Spleen (tissue), 7 donors: ENCODE results near the gene CUEDC1.

Source experiments
- CTCF ChIP-seq, 11 experiments: fragments of 200-600 bp in 7 of 11; fragments of 450-650 bp in 4 of 11; sonication (generic) in 4 of 11; IDR thresholded peaks in 8 of 11; conservative IDR thresholded peaks in 3 of 11; 1 replicate in 7 of 11; 2 replicates in 4 of 11; pipeline versions ENCODE4 v1.4.0 to v1.8.0; 2016 to 2021; ENCODE audit warnings: antibody characterized with exemption in 11 of 11, inconsistent platforms in 4 of 11, mild to moderate bottlenecking in 1 of 11
- POLR2A ChIP-seq, 3 donors: fragments of 450-650 bp; IDR thresholded peaks; one replicate each; pipeline ENCODE4 v1.5.1; 2017; ENCODE audit warnings: antibody characterized with exemption in 3 of 3, mild to moderate bottlenecking in 1 of 3
- donor health status: DM: no; HTN: no; CAD: no; lungs with moderate emphysema.
- donor health status: DM: no; HTN: no; CAD: no.
- donor health status: DM: no; HTN: no; CAD: no.

DNA sequence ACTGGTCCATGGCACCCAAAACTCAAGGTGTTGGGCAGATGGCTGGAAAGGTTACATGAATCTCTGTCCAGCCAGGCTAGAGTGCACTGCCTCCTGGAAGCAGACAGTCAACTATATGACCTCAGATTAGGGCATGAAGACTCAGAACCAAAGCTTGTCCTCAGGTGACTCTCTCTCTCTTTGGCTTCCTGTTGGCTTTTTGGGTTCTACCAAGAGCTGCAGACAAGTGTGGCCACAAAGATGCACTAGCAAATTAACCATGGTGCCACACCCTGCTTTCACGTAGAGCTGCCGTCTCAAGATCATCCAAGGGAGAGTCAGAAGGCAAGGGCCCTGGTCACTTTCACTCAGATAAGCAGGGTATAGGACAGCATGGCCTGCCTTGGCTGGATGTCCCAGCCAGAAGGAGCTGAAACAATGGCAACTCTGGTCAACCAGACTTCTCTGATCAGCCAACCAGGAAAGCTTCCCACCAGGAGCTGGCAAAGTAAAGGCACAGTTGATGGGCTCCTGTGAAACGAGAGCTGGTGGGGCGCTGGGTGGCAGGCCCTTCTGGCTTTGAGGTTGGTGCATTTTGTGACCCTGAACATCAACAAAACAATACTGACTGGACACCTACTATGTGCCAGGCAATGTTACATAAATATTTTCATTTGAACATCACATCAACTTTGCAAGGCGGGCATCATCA is 31.9 kb downstream of the CUEDC1 start:
- TF ChIP-seq CTCF (IDR thresholded peaks at IDR 0.05 in 8 of 11, conservative IDR thresholded peaks at IDR 0.05 in 3 of 11) (no peak), POLR2A (IDR thresholded peaks at IDR 0.05) (no peak)
